NCI-H345 treated with DMSO at 0.1 percent for 48 hours (cell line): ENCODE data around the gene TTLL5.

Experiments used
- DNase-seq: peaks from one replicate; lab custom pipeline; 2025; ENCODE audit not compliant: unreplicated experiment; lab: John Stamatoyannopoulos, UW

Gene TTLL5

DNA sequence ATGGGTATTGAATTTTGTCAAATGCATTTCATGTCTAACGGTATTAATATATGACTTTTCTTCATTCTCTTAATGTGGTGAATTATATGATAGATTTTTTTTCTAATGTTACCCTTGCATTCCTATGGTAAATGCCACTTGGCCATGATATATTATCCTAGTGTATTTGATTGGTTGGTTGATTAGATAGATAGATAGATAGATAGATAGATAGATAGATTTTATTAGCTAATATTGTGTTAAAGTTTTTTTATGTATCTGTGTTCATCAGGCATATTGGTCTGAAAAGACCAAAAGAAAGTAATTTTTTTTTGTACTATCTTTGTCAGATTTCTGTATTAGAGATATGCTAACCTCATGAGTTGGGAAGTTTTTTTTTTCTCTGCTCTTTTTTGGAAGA lies 196.2 kb downstream of the TTLL5 start:
- no peak for DNase-seq

- no peak for DNase-seq
Observed at GRCh38 chr14:75858362-75858761, 197.3 kb downstream of the TTLL5 start.

DNA sequence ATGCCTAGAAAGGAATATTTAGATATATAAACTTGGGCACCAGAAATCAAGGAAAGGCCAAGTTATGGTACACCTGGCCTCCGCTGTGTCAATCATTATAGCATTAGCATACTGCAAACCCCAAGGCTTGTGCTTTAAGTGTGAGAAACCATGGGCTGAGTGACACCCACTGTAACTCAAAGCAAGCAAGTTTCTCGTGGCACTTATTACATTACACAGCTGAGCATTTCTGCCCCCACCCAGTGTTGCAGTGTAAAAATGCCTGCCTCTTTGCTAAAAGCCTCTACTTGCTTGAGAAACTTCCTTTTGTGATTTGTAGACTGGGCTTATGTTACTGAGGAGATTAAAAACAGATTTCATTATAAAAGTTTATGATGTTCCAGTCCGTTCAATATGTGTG lies 198.7 kb downstream of the TTLL5 start:
- no peak for DNase-seq

DNA sequence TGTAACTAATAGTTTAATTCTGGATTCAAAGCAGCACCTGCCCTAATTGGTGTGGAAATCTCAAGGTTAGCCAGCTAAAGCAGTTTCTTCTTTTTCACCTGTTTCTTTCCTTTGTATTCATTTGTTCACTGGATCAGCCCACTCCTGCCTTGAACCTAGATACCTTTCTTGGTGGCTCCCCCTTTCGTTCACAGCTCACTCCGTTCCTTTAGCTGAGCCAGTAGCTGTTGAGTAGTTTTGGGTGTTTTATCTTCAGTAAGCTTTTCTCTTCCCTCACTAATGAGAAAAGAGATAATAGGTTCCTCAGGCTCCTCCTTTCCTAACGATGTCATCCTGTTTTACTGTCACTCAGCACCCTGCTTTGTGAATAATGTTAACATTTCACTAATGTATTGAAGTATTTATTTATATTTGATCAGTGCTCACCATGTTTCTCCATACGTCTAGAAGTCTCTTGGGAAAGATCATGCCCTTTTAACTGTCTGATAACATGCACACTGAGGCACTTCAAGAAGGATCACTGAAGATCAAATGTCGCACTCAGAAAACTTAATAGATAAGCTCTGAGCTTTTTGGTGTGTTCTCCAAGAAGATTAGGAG lies 199.6 kb downstream of the TTLL5 start:
- no peak for DNase-seq

- no peak for DNase-seq
Observed at GRCh38 chr14:75861161-75861621, 200.1 kb downstream of the TTLL5 start.

DNA sequence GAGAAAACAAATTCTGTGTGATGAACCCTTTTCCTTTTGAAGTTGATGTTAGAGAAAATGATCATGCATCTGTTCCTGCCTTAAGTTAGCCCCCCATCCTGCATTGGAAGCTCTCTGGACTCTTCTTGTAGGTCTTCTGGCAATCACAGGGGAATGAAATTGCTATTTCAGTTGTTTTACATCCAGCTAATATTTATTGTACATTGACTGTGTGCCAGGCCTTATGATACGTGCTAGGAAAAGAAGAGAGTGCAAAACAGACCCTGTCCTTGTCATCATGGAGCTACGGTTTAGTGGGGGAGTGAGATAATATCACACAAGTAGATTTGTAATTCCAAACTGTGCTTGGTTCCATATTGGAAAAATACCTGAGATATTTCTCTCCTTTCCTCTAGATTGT lies 202.2 kb downstream of the TTLL5 start:
- DNase-seq = no peak

DNA sequence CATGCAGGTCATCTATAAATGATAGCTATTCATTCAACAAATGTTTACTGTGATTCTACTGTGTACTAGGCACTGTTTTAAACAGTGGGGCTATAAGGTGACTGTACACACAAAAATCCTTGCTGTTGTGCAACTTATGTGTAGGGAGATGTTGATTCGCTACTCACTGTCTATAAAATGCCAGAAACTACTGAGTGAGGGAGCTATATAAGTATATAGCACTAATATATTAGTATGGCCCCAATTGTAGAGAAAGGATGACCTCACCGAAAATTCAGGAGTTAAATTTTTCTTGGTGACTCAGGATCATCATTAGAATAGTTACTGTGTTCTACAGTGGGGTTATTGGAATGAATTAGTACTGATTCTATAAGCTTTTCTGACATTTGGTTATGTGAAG lies 203.3 kb downstream of the TTLL5 start:
- no peak for DNase-seq

DNA sequence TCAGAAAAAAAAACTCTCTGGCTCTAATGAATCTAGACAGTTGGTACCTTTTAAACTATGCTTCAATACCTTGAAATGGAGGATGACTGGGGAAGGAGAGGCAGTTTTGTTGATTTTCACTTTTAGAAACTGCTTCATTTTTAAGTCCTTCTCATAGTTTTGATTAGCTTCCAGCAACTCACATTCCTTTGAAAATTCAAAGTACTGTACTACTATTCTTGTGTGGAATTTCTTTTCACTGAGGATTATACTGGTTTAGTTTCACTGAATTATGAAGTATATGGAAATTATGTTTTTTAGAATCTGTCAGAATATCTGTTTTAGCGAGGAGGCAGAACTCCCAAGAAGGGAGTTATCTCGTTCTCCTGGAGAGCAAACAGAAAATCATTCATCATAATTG lies 204.5 kb downstream of the TTLL5 start:
- DNase-seq = no peak

DNA sequence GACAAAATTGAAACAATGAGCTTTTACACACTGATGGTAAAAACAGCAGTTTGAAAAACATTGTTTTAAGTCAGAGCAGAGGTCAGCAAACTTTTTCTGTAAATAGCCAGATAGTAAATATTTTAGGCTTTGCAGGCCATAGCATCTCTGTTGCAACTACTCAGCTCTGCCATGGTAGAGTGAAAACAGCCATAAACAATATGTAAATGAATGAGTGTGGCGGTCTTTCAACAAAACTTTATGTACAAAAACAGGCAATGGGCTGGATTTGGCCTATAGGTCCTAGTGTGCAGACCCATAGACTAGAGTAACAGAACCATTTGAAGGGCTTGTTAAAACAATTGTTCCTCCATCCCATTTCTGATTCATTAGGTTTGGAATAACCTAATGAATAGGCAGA lies 205.9 kb downstream of the TTLL5 start:
- no peak for DNase-seq

DNA sequence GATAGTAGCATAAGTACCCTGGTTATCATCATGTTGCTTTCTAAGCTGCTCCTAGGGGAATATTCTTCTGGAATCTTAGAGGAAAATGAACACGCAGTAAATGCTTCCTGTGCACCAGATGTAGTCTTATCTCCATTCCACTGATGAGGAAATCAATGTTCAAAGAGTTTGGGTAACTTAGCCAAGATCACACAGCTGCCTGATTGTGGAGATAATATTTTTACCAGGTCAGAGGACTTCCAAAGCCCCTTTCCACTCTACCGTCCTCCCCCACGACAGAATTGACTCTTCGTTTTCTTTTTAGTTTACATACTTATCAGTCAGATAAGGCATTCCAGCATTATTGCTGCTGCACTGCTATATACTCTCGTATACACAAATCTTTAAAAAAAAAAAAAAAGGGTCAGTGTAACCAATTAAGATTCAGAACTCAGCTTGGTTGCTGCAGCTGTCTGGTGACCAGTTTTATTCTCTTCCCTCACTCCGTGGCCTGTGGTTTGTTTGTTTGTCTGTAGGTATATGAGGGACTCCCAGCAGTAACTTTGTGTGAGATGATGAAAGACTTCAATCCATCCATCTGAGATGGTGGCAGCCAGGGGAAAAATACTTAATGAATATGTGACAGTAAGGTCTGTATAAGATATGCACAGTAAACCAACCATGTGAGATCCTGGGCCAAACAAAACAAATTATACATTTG lies 210.3 kb downstream of the TTLL5 start:
- no peak for DNase-seq

GRCh38 chr14:75875958-75876357 lies 214.9 kb downstream of the TTLL5 start:
- no peak for DNase-seq

GRCh38 chr14:75876530-75876929 lies 215.5 kb downstream of the TTLL5 start:
- DNase-seq = no peak

DNA sequence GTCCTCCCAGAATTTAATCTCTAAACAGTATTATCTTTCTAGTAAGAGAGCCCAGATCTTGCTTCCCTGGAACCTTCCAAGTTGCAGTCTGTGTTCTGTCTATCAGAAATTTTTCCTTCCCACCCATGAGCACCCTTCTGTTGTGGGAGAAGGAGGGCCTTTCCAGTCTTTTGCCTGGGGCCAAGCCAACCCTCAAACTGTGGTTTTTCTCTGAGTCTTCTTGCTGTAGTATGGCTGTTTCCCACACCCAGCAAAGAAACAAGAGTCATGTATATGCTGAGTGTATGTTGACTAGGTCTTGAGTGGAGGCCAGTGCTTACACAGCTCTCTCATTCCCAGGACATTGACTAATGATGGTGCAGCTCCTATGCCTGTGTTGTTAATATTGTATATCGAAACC lies 216.2 kb downstream of the TTLL5 start:
- no peak for DNase-seq

DNA sequence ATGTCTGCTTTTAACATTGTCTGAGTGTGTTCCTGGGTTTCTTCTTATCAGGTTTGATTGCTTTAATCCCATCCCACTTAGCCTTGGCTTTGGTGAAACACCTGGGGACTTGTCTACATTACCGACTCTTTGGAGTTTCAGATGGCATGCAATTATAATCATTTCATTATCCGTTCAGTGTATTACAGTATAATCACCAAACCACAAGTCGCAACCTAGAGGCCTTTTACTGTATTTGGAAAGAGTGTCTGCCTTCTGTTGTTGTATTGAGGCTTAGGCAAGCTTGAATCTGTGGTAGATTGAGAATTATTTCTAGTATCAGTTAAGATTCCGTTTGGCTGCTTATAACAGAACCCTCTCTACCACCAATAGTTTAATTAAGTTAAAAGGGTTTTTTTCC lies 216.8 kb downstream of the TTLL5 start:
- no peak for DNase-seq

DNA sequence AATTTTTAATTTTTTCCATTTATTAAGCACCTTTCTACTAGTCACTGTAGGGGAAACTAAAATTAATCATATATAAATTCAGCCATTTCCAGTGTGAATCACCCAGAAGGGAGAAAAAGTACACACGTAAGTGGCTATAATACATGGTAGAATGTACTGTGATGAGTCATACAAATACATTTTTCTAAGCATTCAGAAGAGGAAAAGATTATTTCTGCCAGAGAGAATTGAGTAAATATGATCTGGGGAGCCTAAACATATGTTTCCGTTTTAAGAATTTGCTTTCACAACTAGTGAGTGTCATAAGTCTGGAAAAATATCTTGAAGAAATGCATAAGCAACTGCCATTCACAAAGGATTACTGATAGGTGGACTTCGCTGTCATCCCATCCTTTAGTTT lies 218.0 kb downstream of the TTLL5 start:
- no peak for DNase-seq

GRCh38 chr14:75880512-75880911 lies 219.5 kb downstream of the TTLL5 start:
- DNase-seq = no peak

- no peak for DNase-seq
Observed at GRCh38 chr14:75881994-75882393, 220.9 kb downstream of the TTLL5 start.

DNA sequence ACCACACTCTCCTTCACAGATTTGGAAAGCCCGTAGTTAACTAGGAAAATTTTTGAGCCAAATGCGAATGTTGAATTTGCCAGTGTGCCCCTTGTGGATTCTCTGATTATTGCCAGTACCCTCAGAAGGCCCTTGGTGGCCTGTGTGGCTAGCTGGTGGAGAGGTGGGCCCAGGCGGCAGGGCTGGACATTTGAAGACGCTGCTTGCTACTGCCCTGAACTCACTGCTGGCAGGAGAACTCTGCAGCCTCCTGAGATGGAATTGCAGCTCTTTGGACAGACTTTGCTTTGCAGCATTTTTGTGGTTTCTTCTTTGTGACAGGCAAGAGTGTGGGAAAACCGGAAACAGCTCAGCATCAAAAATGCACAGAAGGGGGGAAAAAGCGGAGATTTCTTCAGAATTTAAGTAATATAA lies 223.2 kb downstream of the TTLL5 start:
- DNase-seq = no peak

DNA sequence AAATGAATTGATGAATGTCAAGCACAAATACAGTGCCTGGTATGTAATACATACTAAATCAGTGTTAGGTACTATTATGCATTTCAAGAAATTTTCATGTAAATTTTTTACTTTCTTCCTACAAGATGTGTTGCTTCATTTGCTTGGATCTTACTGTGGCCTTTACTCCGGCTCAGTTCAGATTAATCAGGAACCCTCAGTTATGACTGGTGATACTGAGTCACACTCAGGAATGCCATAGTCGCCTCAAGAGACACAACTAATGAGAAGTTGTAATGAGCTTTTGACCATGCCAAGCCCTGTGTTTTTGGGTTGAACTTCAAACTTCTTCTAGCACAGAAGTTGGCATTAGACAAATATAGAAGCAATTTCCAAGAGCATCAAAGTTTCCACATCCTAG lies 224.8 kb downstream of the TTLL5 start:
- no peak for DNase-seq

DNA sequence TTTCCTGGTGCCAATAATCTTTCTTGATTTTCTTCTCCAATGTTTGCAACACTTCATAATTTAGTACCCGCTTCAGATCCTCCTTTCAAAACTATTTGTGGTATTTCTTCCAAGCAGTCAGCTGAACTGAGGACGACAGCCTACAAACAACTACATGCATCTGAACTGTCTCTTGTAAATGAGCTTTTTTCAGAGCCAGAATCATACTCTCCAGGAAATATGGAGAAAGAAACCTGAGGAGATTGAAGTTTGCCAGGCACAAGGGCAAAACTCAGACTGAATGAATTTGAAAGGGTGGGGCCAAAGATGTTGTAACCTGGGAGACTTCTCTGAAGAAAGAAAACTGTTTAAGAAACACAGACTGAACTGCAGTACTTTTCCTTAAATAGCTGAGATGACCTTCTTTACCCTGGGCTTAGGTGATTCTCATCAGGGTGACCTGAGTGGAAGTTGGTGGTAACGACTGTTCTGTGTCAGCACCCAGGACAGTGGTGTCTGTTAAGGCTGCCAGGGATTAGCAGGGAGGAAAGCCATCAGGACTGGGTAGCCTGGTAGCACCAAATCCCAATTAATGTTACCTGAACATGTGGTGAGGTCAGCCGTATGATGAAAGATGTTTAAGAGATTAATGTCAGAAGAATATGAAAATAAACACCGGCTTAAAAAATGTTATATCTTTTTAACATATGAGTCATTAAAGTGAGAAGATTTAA lies 225.7 kb downstream of the TTLL5 start:
- DNase-seq = no peak

DNA sequence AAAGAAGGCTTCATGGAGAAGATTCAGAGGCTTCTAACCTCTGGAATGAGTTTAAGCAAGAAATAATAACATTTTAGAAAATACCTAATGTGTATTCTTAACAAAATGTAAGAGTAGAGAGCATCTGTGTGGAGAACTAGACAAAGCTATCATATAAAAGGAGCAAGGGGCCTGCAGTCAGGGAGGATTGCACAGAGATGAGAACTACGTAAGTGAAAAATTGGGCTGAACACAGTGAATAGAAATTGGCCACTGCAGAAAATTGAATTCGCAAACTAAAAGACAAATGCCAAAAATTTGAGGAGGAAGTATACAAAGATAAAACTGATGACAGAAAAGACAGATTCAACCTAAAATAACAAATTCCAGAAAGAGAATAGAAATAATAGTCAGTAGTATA lies 227.9 kb downstream of the TTLL5 start:
- DNase-seq = no peak

DNA sequence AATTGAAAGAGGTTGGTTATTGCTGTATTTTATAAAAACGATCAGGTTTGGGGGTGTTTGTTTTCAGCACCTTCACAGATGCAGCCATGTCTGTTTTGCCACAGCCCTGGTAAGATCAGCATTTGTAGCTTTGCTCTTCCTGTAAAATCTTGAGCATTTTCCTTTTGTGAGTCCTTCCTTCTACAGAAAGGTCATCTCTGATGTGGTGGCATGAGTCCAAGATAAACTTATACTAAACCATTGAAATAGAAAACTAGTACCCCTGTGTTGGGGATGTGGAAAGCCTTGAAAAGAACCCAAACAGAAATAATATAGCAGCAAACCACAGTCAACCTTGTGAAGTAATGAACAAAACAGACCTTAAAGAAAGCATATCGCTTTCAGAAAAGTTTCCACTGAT lies 235.3 kb downstream of the TTLL5 start:
- DNase-seq = no peak
